Adrenal gland (tissue), 5 donors: ENCODE data around the gene UBE2QL1.

ENCODE experiments used
- CTCF ChIP-seq, 6 experiments: fragments of 450-650 bp in 4 of 6; fragments of 200-600 bp in 2 of 6; sonication (generic) in 1 of 6; IDR thresholded peaks; 1 replicate in 5 of 6; 2 replicates in 1 of 6; pipeline versions ENCODE4 v1.5.1 to v1.8.0; 2016 to 2021; ENCODE audit warnings: antibody characterized with exemption in 6 of 6, mild to moderate bottlenecking in 2 of 6, moderate library complexity in 1 of 6
- POLR2A ChIP-seq, 2 donors: fragments of 450-650 bp; IDR thresholded peaks; one replicate each; pipeline ENCODE4 v1.6.1; 2017; ENCODE audit warnings: antibody characterized with exemption in 2 of 2, mild to moderate bottlenecking in 2 of 2, moderate library complexity in 1 of 2
- donor health status: DM: no; HTN: no; CAD: no.

GRCh38 chr5:6402939-6403338 lies 45.7 kb upstream of the UBE2QL1 start:
- TF ChIP-seq CTCF (IDR thresholded peaks at IDR 0.05): no peak
- TF ChIP-seq POLR2A (IDR thresholded peaks at IDR 0.05): no peak
